Lung (tissue), 12 donors: ENCODE measurements around the gene PHF10. TPM values are rescaled to one million over a fixed set of nuclear protein-coding genes. Genes with fewer than 3 reads are reported as not detected.

Experiments
- ATAC-seq: fragments of 200-7000 bp; cut with Tn5 transposase; one replicate; pipeline ENCODE4 v1.9.1; 2020; ENCODE audit warnings: moderate number of reproducible peaks; ENCODE audit not compliant: insufficient read depth, low FRiP score
- DNase-seq, 3 donors: peaks; one replicate each; pipeline ENCODE4 v3.0.0-alpha.2; 2013 to 2017
- H3K27ac ChIP-seq, 2 donors: one replicate each; pipeline ENCODE4 v1.5.1; 2013; ENCODE audit warnings: mild to moderate bottlenecking in 2 of 2, moderate library complexity in 2 of 2, control low read depth in 1 of 2, inconsistent platforms in 1 of 2, low read depth in 1 of 2, low read length in 1 of 2
- H3K27me3 ChIP-seq, 3 donors: one replicate each; pipeline ENCODE4 v1.5.1; 2013; ENCODE audit warnings: low read length in 2 of 3; ENCODE audit not compliant: control insufficient read depth in 3 of 3, insufficient read depth in 3 of 3
- H3K36me3 ChIP-seq, 4 donors: one replicate each; pipeline ENCODE4 v1.5.1; 2013; ENCODE audit warnings: low read length in 4 of 4, mild to moderate bottlenecking in 1 of 4, moderate library complexity in 1 of 4; ENCODE audit not compliant: control insufficient read depth in 4 of 4, insufficient read depth in 4 of 4
- H3K4me1 ChIP-seq, 5 donors: one replicate each; pipeline ENCODE4 v1.5.1; 2013; ENCODE audit warnings: low read length in 5 of 5, mild to moderate bottlenecking in 2 of 5, moderate library complexity in 1 of 5; ENCODE audit not compliant: control insufficient read depth in 5 of 5, insufficient read depth in 5 of 5
- H3K4me3 ChIP-seq: one replicate; pipeline ENCODE4 v1.5.1; 2013; ENCODE audit warnings: mild to moderate bottlenecking, control low read depth, moderate library complexity
- H3K9ac ChIP-seq, 2 donors: one replicate each; pipeline ENCODE4 v1.5.1; 2013; ENCODE audit warnings: low read length in 2 of 2, control low read depth in 1 of 2; ENCODE audit not compliant: insufficient read depth in 1 of 2
- H3K9me3 ChIP-seq, 4 donors: one replicate each; pipeline ENCODE4 v1.5.1; 2013; ENCODE audit warnings: low read length in 3 of 4, mild to moderate bottlenecking in 1 of 4, moderate library complexity in 1 of 4; ENCODE audit not compliant: control insufficient read depth in 4 of 4, insufficient read depth in 3 of 4
- WGBS, 2 donors: extraction: QIAGEN DNeasy Blood & Tissue Kit; methylation state at CpG; one replicate each; pipeline ENCODE4 v1.1.7; 2013; 5-methylcytosine and 5-hydroxymethylcytosine counted together
- polyA plus RNA-seq, 2 donors: library from polyadenylated mRNA; stranded (reverse); fragments of 200-250 nt; gene quantifications; one replicate each; pipeline ENCODE4 v1.2.1, GENCODE V29; 2013
- total RNA-seq, 2 donors: library from RNA; depleted of rRNA in 1 of 2; stranded (reverse); fragments of >200 nt in 1 of 2; gene quantifications; one replicate each; pipeline ENCODE4 v1.2.1, GENCODE V29; 2014 to 2021
- TF ChIP-seq, protein P1 (sequence below): IDR thresholded peaks from 2 replicates; pipeline ENCODE4 v1.5.1; 2012; ENCODE audit warnings: mild to moderate bottlenecking; ENCODE audit errors: control extremely low read depth, extremely low read depth
- donor health status: control.
- donor health status: control.
- donor health status: Bipolar disorder and iron deficiency.
- donor health status: healthy.
- donor health status: DM: yes; HTN: yes; CAD: no.

PHF10 gene
- total and polyA plus RNA-seq, 4 donors, result 26.0 to 94.9 (median 30.9) TPM

DNA sequence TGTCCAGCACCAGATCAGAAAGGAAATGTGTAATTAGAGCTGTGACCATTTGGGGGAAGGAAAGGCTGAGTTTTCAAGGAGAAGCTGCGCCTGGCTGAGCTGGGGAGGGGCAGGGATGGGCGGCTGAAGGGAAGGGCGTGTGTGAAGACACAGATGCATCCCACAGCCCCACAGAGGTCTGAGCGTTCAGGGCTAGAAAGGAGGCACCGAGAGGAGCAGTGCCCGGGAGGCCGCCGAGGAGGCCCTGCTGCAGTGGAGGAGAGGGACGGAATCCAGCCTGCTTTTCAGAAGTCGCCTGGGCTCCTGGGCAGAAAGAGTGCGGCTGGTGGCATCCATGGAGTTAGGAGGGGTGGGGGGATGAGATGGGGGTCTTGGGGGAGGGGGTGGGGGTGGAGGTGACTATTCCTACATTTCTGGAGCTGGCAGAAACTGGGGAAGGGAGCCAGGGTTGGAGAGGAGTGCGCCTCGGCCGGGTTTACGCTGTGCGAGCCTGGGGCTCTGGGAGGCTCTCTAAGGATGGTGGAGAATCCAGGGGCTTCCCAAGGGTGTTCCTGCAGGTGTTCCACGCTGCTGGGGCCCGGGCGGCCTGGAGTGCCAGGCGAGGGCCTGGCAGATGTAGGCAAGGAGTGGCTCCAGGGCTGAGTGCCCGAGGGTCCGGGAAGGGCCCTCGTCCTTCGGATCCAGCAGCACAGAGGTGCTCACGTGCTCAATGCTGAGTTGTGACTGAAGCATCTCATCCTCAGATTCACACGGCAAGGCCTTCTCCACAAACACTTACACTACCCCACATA lies 64.3 kb downstream of the PHF10 start:
- 96 to 97% methylated on average over 25 to 26 of the region's 26 CpGs for WGBS, 2 donors
- Histone ChIP-seq H3K9me3 (no peaks in the 10 kb centered on the region), H3K9ac (no peak overlapping the region), H3K27me3 (no peaks in the 10 kb centered on the region), H3K4me3 (no peak overlapping the region), H3K36me3 (peaks cover 3 to 31% (median 20%) of the 10 kb centered on the region in 4 donors), H3K27ac (no peak overlapping the region), H3K4me1 (peaks cover 0 to 4% (median 0%) of the 10 kb centered on the region in 5 donors)
- ATAC-seq, result no peak
- DNase-seq, result no peak
- TF ChIP-seq, protein P1, sequence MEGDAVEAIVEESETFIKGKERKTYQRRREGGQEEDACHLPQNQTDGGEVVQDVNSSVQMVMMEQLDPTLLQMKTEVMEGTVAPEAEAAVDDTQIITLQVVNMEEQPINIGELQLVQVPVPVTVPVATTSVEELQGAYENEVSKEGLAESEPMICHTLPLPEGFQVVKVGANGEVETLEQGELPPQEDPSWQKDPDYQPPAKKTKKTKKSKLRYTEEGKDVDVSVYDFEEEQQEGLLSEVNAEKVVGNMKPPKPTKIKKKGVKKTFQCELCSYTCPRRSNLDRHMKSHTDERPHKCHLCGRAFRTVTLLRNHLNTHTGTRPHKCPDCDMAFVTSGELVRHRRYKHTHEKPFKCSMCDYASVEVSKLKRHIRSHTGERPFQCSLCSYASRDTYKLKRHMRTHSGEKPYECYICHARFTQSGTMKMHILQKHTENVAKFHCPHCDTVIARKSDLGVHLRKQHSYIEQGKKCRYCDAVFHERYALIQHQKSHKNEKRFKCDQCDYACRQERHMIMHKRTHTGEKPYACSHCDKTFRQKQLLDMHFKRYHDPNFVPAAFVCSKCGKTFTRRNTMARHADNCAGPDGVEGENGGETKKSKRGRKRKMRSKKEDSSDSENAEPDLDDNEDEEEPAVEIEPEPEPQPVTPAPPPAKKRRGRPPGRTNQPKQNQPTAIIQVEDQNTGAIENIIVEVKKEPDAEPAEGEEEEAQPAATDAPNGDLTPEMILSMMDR, result no peak

GRCh38 chr6:169657284-169657610 lies 67.1 kb downstream of the PHF10 start:
- no peak for DNase-seq
- Histone ChIP-seq H3K4me3 (no peak overlapping the region), H3K36me3 (peaks cover 3 to 24% (median 14%) of the 10 kb centered on the region in 4 donors), H3K9me3 (no peaks in the 10 kb centered on the region), H3K27ac (no peak overlapping the region), H3K27me3 (no peaks in the 10 kb centered on the region), H3K9ac (no peak overlapping the region), H3K4me1 (peaks cover 0 to 4% (median 0%) of the 10 kb centered on the region in 5 donors)
- 87 to 89% methylated on average over 13 of the region's 13 CpGs for WGBS, 2 donors
- ATAC-seq, result no peak
- TF ChIP-seq, protein P1, result no peak

DNA sequence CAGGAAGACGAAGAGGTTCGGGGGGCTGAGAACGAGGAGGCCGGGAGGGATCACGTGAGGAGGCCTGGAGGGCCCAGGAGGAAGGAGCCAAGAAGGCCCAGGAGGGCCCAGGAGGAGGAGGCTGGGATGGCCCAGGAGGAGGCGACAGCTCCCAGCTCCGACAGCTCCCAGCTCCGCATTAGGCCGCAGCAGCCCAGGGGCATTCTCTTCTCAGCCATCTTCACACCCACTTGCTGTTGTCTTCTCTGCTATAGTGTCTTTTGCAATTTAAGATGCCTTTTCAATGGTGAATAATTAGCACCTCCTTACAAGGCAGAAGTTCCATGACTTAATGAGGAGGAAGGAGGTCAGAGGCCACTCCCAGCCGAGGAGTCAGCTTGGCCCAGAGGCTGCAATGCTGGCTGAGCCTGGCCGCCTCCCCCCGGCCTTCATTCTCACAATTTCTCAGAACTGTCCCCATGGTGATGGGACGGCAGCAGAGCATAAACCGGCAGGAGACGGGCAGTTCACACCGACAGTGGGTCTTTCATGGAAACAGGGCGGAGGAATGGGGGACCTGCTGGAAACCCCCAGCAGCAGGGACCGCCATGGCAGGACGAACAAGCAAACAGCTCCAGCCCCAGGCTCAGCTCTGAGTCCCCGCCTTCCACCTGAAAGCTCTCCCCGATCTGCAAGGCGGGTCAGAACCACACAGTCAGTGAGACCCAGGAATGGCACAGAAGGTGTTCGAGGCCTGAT lies 67.6 kb downstream of the PHF10 start:
- ATAC-seq, result no peak
- H3K9ac ChIP-seq, result no peak overlapping the region
- no peak overlapping the region for H3K27ac ChIP-seq
- H3K9me3 ChIP-seq, result no peaks in the 10 kb centered on the region
- DNase-seq, result no peak
- no peaks in the 10 kb centered on the region for H3K27me3 ChIP-seq
- peaks cover 3 to 24% (median 14%) of the 10 kb centered on the region in 4 donors for H3K36me3 ChIP-seq
- TF ChIP-seq, protein P1, result no peak
- no peak overlapping the region for H3K4me3 ChIP-seq
- peaks cover 0 to 4% (median 0%) of the 10 kb centered on the region in 5 donors for H3K4me1 ChIP-seq
- WGBS, 2 donors, result 96 to 98% methylated on average over 23 of the region's 23 CpGs
